GM19351 (cell line): ENCODE results near the gene DPYSL3.
"Not testable (repeated sequence)": the region's sequence is repeated elsewhere in the genome, so short reads cannot be mapped to it uniquely, and the experiment has no call there.

Experiments
- ATAC-seq: cut with Tn5 transposase; IDR thresholded peaks from one replicate; pipeline ENCODE4 v1.9.1; 2021; ENCODE audit warnings: mild to moderate bottlenecking, moderate library complexity; ENCODE audit not compliant: unreplicated experiment

The DPYSL3 gene

DNA sequence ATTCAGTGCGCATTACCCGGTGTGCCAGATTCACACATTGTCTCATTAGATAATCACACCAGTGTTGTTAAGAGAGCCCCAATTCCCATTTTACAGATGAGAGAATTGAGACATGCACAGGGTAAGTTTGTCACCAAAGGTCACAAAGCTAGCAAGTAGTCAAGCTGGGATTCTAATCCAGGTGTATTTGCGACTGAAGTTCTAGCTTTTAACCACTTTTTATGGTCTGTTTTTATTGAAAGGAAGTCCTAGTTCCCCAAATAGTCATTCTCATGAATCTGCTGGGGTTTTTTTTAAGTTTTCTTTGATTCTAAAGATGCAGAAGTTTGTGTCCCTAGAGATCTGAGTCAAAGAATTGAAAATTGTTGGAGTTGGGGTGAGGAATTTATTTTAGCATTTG lies 136.5 kb downstream of the DPYSL3 start:
- peak; percentile 63 for ATAC-seq

DNA sequence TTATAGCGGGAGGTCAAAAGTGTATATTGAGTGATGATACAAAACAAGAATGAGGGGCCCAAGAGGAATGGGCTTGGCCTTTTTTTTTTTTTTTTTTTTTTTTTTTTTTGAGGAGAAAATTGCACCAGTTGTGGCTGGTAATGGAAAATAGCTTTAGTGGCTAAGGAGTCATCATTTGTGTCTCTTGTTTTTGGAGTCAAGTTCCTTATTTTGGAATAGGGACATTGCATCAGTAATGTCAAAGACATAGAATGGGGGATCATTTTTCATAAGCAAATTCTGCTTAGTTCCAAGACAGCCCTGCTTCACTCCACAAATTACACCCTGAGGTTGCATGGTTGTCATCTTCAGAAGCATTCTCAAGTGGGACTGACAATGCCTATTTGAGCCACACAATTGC lies 137.7 kb downstream of the DPYSL3 start:
- ATAC-seq, result no peak

DNA sequence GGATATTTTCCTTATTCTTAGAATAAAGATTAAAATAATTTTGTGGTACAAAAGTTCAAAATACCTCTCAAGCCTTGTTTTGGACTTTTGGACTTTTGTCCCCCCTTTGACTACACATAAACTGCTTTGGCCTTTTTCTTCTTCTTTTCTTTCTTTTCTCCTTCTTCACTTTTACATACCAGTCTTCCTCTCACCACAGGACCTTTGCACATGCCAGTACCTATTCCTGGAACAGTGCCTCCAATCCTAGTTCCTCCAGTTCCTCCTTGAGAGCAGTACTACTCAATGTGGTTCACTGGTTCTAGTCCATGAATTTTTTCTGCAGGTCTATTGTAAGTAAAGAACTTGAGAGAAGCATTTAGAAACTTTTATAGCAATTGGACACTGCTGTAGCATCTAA lies 138.6 kb downstream of the DPYSL3 start:
- no peak for ATAC-seq

DNA sequence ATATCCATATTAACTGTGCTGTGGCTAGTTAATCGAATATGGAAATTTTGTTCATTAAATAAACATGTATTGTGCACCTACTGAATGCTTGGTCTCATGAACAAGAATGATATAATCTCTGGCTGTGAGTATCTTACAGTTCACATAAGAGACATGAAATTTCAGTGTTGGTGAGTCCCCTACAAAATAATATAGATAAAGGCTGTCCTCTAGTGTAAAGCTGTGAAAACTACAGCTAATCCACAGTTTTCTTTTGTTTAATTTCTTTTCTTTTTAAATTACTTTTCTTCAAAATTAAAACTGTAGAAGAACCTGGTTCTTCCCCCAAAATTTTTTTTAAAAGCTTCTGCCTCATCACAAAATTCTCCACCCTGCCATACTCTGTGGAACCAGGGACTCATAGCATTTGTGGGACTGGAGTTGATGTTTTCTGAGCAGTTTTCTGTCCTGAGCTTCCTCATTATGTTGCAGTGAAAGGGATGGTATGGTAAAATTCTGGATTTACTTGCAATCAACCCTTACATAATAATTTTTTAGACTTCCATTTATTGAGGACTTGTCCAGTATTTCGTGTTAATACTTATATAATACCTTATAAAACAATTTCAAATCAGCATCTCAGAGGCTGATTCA lies 140.0 kb downstream of the DPYSL3 start:
- ATAC-seq, result no peak

DNA sequence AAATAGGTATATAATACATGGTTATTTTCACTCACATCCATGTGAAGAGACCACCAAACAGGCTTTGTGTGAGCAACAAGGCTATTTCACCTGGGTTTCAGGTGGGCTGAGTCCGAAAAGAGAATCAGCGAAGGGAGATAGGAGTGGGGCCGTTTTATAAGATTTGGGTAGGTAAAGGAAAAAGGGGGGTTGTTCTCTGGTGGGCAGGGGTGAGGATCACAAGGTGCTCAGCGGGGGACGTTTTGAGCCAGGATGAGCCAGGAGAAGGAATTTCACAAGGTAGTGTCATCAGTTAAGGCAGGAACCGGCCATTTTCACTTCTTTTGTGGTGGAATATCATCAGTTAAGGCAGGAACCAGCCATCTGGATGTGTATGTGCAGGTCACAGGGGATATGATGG lies 142.5 kb downstream of the DPYSL3 start:
- not testable (repeated sequence) for ATAC-seq

DNA sequence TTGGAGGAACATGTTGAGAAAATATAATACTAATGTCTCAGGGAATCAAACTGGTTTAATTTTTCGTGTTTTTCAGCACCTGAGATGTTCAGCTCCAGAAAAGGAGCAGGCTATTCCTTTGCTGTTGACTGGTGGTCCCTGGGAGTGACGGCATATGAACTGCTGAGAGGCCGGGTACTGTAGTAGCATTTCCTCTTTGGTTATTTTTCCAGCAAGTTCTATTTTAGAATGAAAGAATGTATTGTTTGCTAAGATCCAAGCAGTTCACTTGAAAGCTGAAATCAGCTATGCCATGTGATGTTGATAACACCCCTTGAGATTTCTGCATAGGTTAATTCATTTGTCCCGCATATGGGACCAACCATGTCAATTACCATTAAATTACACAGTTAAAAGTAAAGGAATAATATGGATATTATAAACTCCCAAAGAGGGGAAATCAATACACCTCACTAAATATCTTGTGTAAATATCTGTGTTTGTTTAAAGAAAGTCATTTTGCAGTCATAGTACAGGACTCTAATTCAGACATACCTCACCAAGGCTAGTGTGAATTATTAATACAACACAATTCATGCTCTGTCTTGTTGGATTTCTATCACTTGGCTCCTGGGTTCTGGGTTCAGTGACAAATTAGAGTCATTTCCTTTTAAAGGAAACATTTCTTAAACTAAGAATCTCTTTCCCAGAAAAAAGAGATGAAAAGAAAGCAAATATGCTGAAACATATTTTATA lies 148.3 kb downstream of the DPYSL3 start:
- ATAC-seq, result no peak

DNA sequence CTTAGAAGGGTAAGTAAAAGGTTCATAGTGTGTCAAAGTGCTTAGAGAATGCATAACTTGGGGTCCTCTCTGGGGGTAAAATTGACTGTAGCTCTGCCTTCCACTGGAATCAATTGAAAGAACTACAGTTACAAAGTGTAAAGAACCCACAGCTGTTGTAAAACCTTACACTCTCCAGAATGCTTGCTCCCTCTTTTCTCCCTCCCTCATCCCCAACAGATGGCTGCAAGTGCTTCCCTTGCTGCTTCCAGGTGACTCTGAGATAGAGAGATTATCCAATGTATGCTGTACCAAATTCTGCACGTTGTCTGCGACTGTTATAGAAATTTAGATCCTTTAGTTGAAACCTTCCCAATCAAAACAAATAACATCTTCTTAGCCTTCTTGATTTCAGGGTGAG lies 149.1 kb downstream of the DPYSL3 start:
- no peak for ATAC-seq

DNA sequence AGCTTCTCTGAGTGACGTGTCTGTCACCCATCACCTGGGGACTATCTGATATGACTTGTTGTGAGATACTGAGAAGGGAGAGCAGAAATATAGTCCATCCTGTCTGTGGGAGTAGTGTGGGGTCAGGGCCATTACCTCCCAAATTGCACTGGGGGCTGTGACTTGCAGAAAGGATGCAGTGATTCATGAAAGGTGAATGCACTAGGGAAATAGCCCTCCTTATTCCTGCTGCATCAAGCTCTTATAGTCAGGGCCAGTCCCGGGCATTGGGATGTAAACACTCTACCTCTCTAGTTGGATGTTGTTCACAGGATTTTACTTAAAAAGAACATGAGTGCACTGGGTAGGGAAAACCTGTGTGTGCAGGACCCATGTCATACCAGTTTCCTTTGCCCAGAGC lies 150.3 kb downstream of the DPYSL3 start:
- no peak for ATAC-seq

DNA sequence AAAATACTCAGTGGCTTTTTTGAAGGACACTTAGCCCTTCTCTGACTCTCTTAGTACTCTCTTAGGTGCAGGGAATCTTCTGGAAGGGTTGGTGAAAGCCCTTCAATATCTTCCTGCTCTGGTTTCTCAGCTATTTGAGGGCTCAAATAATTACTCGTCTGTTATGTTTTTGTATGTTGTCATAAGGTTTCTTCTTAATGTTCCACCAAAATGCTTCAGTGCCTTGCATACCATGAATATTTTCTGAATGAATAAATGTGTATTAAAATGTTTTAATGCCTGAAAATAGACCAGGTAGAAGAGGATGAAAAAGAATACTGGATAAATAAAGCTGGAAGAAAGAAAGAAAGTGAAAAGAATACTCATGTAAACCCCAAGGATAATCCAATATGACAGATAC lies 150.8 kb downstream of the DPYSL3 start:
- ATAC-seq, result no peak

DNA sequence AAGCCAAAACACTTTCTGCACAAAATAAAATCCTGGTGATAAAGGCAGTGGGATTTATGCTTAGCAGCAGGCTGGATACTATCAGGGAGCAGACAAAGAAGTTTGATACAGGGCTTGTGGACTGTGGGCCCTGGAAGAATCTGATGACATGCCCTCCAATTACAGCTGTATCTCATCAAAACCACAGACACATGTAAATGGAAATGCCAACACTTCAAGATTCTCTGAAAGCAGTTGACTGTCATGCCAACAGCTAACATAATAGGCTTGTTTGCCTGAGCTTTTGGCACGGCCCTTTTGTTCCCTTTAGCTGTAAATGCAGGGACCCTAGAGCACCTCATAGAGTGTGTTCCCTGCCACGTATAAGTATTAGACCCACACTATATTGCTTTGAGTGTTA lies 160.6 kb downstream of the DPYSL3 start:
- no peak for ATAC-seq

DNA sequence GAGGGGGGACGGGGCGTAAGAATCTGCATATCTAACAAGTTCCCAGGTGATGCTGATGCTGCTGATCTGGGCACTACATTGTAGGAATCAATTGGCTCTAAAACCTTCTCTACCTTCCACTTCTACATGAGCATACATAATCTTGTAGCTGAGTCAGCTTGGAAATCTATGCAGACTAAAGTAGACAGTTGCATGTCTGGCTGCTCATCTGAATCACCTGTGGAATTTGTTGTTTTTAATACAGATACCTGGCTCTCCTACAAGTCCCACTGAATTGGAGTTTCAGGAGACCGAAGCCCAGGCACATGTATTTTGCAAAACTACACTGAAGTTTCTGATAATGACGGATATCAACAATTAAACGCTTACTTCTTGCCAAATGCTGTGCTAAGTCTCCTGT lies 161.4 kb downstream of the DPYSL3 start:
- no peak for ATAC-seq

DNA sequence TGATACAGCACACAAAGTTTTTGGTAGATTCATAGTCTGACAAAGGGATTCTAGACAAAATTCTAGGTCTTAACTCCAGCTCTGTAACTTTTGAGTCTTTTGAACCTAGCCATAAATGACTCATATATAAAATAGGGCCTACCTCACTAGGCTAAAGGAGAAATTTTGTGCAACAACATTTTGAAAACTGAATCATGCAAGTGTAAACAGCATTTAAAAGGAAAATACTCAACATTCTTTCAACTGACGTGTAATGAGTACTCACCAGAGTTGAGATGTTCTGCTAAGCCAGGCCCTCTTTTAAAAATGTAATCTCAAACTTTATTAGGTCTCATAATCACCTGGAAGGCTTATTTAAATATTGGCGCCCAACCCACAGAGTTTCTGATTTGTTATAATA lies 161.8 kb downstream of the DPYSL3 start:
- no peak for ATAC-seq

DNA sequence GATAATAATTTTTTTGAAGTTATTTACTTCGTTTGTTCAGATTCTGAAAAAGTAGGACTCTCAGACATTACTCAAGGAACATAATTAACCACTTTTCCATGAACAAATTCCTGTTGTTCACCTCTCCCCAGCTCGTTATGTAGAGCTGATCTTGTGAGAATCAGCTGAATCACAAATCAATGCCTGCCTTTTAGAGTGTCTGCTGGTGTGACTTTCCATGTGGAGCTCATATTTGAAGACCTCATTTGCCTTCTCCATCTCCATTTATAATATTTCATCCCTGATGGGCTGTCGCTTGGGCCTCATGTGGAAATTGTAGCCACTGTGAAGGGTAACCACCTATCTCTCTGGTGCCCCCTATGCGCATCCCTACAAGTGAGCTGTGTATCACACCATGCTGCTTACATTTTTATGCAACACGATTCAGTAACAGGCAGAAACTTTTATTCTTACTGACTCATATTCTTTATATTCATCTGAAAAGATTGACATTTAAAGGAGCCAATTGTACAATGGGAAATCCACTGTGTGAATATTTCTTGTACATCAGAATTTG lies 163.8 kb downstream of the DPYSL3 start:
- ATAC-seq, result no peak

DNA sequence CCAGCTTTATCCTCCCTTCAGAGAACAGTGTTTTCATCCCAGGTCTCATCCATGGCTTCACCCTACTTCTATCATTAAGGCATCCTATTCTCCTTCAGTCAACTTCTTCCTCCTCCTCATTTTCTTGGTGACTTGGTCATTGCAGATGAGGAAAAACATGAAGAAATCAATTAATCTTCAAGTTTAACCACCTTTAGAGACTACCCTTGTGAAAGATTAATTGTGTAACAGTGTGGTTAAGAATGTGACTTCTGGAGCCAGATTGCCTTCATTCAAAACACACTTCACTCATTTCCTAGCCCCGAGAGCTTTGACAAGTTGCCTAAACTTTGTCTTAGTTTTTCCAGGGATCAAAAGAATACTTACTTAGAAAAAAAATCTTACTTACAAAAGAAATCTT lies 165.0 kb downstream of the DPYSL3 start:
- no peak for ATAC-seq

DNA sequence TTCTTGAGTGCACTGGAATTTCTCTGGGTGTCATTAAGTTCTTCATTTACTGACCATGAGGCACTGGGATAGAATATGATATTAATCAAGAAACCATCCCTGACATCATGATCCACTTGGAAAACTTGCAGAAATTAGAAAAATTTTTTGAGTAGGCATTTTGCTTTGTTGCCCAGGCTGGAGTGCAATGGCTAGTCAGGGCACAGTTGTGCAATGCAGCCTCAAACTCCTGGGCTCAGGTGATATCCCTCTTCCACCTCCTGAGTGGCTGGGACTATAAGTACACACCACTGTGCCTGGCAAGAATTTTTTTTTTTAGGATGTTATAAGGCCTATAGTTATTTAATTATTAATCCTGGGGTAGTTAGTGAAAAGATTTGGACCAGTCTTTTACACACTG lies 168.5 kb downstream of the DPYSL3 start:
- no peak for ATAC-seq

DNA sequence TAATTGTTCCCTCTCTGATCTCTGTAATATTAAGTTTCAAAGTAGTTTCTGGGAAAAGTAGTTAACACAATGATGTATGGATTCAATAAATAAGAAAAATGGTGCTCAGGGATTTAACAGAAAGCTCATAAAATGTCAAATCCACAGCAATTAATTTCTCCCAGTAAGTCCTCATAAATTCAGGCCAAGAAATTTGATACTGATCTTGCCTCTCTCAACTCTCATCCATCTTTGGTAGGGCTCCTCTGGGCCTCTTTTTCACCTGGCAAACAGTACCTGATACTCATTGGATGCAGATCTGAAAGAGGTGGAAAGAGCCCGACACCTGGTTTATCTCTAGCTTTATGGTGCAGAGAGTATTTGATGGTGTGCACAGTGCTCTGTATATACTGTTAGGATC lies 168.9 kb downstream of the DPYSL3 start:
- ATAC-seq, result no peak
